Sigmoid colon (tissue), 7 donors: ENCODE measurements around the gene MRPL40. TPM values are rescaled to one million over a fixed set of nuclear protein-coding genes. Genes with fewer than 3 reads are reported as not detected.

Source experiments
- DNase-seq: peaks from one replicate; pipeline ENCODE4 v3.0.0-alpha.2; 2019
- H3K27ac ChIP-seq, 4 donors: fragments of 200-600 bp; sonication (generic); one replicate each; pipeline ENCODE4 v1.5.1; 2016 to 2019; ENCODE audit warnings: mild to moderate bottlenecking in 1 of 4
- H3K27me3 ChIP-seq, 3 donors: fragments of 200-600 bp; sonication (generic); one replicate each; pipeline ENCODE4 v1.5.1; 2019; ENCODE audit warnings: mild to moderate bottlenecking in 1 of 3
- H3K36me3 ChIP-seq, 4 donors: fragments of 200-600 bp; sonication (generic); one replicate each; pipeline ENCODE4 v1.5.1; 2016 to 2019
- H3K4me1 ChIP-seq, 4 donors: fragments of 200-600 bp; sonication (generic); one replicate each; pipeline ENCODE4 v1.5.1; 2017 to 2019
- H3K4me3 ChIP-seq, 4 donors: fragments of 200-600 bp; sonication (generic); one replicate each; pipeline ENCODE4 v1.5.1; 2017 to 2019; ENCODE audit warnings: mild to moderate bottlenecking in 2 of 4, moderate library complexity in 1 of 4
- H3K9me3 ChIP-seq, 4 donors: fragments of 200-600 bp in 3 of 4; sonication (generic) in 3 of 4; one replicate each; pipeline versions ENCODE4 v1.5.1 to v1.6.1; 2013 to 2019
- CTCF ChIP-seq, 4 experiments: fragments of 450-650 bp in 3 of 4; fragments of 200-600 bp in 1 of 4; IDR thresholded peaks; one replicate each; pipeline ENCODE4 v1.5.1; 2016 to 2019; ENCODE audit warnings: antibody characterized with exemption in 4 of 4, mild to moderate bottlenecking in 3 of 4, moderate library complexity in 2 of 4
- EP300 ChIP-seq, 4 donors: sonication (generic); formaldehyde crosslinking; IDR thresholded peaks; one replicate each; pipeline ENCODE4 v1.6.1; 2017; ENCODE audit warnings: antibody characterized with exemption in 4 of 4
- POLR2A ChIP-seq, 2 donors: fragments of 450-650 bp; IDR thresholded peaks; one replicate each; pipeline ENCODE4 v1.6.1; 2016; ENCODE audit warnings: antibody characterized with exemption in 2 of 2, mild to moderate bottlenecking in 2 of 2, moderate library complexity in 2 of 2
- POLR2AphosphoS5 ChIP-seq, 4 donors: sonication (generic); formaldehyde crosslinking; IDR thresholded peaks; one replicate each; pipeline ENCODE4 v1.6.1; 2017; ENCODE audit warnings: antibody characterized with exemption in 4 of 4
- WGBS, 2 donors: extraction: QIAGEN DNeasy Blood & Tissue Kit; methylation state at CpG; one replicate each; pipeline ENCODE4 v1.1.7; 2013; 5-methylcytosine and 5-hydroxymethylcytosine counted together
- intact Hi-C: fragments of 100-400 bp; cut with DNase I; formaldehyde crosslinking; loops from one replicate; pipeline ENCODE4 v1.15.1; 2023
- polyA plus RNA-seq, 3 donors: library from polyadenylated mRNA; stranded (reverse); fragments of 200-250 nt; gene quantifications; one replicate each; pipeline ENCODE4 v1.2.3, GENCODE V29; 2013
- total RNA-seq, 4 donors: library from RNA; depleted of rRNA; stranded (reverse); fragments of >200 nt; gene quantifications; one replicate each; pipeline ENCODE4 v1.1.0, GENCODE V29; 2016
- donor health status: healthy with polysubstance abuse.
- donor health status: Bipolar disorder and iron deficiency.
- donor health status: healthy.

MRPL40 gene
- total and polyA plus RNA-seq, 7 donors: 19.5 to 32.4 (median 30.1) TPM

GRCh38 chr22:19450363-19451175 is 18.2 kb downstream of the MRPL40 start:
- Histone ChIP-seq H3K27ac (no peak overlapping the region), H3K4me1 (peaks cover 0 to 22% (median 19%) of the 10 kb centered on the region in 4 donors), H3K36me3 (peaks cover 15 to 56% (median 27%) of the 10 kb centered on the region in 4 donors), H3K4me3 (no peak overlapping the region), H3K27me3 (no peaks in the 10 kb centered on the region), H3K9me3 (no peaks in the 10 kb centered on the region)
- TF ChIP-seq POLR2AphosphoS5 (IDR thresholded peaks at IDR 0.05): no peak
- no peak for TF ChIP-seq CTCF (IDR thresholded peaks at IDR 0.05)
- no peak for TF ChIP-seq POLR2A (IDR thresholded peaks at IDR 0.05)
- WGBS, 2 donors: 94 to 96% methylated on average over 8 of the region's 8 CpGs
- DNase-seq: no peak
- intact Hi-C loops: no loop called here

GRCh38 chr22:19451570-19451969 is 19.2 kb downstream of the MRPL40 start:
- no peak for DNase-seq
- peaks cover 23 to 66% (median 37%) of the 10 kb centered on the region in 4 donors for H3K36me3 ChIP-seq
- H3K27ac ChIP-seq: no peak overlapping the region
- WGBS, 2 donors: 98% methylated on average over 4 of the region's 4 CpGs
- H3K27me3 ChIP-seq: no peaks in the 10 kb centered on the region
- H3K4me3 ChIP-seq: no peak overlapping the region
- TF ChIP-seq EP300 (IDR thresholded peaks at IDR 0.05) (no peak), CTCF (IDR thresholded peaks at IDR 0.05) (no peak), POLR2AphosphoS5 (IDR thresholded peaks at IDR 0.05) (no peak), POLR2A (IDR thresholded peaks at IDR 0.05) (no peak)
- no peaks in the 10 kb centered on the region for H3K9me3 ChIP-seq
- peaks cover 0 to 12% (median 9%) of the 10 kb centered on the region in 4 donors for H3K4me1 ChIP-seq
- intact Hi-C loops: no loop called here

- WGBS, 2 donors: 96 to 97% methylated on average over 5 of the region's 5 CpGs
- H3K4me1 ChIP-seq: peaks cover 0 to under 1% (median 0%) of the 10 kb centered on the region in 4 donors
- H3K27ac ChIP-seq: no peak overlapping the region
- TF ChIP-seq EP300 (IDR thresholded peaks at IDR 0.05): no peak
- no peak for TF ChIP-seq CTCF (IDR thresholded peaks at IDR 0.05)
- no peak for TF ChIP-seq POLR2A (IDR thresholded peaks at IDR 0.05)
- TF ChIP-seq POLR2AphosphoS5 (IDR thresholded peaks at IDR 0.05): no peak
- intact Hi-C loops: no loop called here
- no peaks in the 10 kb centered on the region for H3K9me3 ChIP-seq
- H3K36me3 ChIP-seq: peaks cover 34 to 88% (median 49%) of the 10 kb centered on the region in 4 donors
- no peaks in the 10 kb centered on the region for H3K27me3 ChIP-seq
- DNase-seq: no peak
- H3K4me3 ChIP-seq: no peak overlapping the region
Measured at GRCh38 chr22:19453718-19454117, 21.4 kb downstream of the MRPL40 start.

- Histone ChIP-seq H3K4me3 (no peak overlapping the region), H3K27ac (no peak overlapping the region), H3K36me3 (peaks cover 34 to 92% (median 49%) of the 10 kb centered on the region in 4 donors), H3K4me1 (no peaks in the 10 kb centered on the region), H3K9me3 (no peaks in the 10 kb centered on the region), H3K27me3 (no peaks in the 10 kb centered on the region)
- intact Hi-C loops: no loop called here
- 76 to 89% methylated on average over 6 of the region's 6 CpGs for WGBS, 2 donors
- TF ChIP-seq POLR2A (IDR thresholded peaks at IDR 0.05): no peak
- TF ChIP-seq POLR2AphosphoS5 (IDR thresholded peaks at IDR 0.05): no peak
- TF ChIP-seq EP300 (IDR thresholded peaks at IDR 0.05): no peak
- TF ChIP-seq CTCF (IDR thresholded peaks at IDR 0.05): no peak
- DNase-seq: no peak
Measured at GRCh38 chr22:19454156-19454555, 21.8 kb downstream of the MRPL40 start.
